ENCODE measurements around the gene TACO1.
A peak's percentile ranks its signal among the peaks of the same experiment; 100 is the strongest.

Gene TACO1

DNA sequence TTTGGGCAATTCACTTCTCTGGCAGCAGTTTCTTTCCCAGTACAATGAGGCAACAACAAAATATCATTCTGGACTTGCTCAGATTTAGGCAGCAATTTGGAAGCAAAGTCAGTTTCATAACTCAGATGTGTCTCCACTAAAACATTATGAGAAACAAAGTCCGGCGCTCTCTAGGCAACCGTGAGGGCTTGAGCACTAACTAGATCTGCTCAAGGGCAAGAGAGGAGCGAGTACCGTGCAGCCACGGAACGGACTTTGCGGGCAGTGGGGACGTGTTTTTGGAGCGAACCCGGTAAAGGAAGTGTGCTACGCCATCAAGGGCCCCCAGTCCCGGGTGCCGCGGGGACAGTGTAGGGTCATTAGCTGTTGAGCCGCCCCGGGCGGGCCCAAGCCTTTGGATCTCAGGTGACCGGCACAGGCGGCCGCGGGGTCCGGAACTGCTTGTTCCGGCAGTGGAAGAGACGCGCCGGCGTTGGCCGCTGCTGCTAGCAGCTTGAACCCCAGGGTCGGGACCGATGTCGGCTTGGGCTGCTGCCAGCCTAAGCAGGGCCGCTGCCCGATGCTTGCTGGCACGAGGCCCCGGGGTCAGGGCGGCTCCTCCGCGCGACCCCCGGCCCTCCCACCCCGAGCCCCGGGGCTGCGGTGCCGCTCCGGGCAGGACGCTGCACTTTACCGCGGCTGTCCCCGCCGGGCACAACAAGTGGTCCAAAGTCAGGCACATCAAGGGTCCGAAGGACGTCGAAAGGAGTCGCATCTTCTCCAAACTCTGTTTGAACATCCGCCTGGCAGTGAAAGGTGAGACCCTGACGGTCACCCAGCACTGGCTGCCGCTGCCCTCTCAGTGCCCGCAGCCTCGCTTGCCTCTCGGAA lies at the start of gene TACO1:
Gene TACO1 (plus strand): TSS at position 327 of the 870 bp plus-strand sequence. CDS start 189 bp downstream, at position 516.
- DNase-seq (ENCODE audit: low read depth), result peak; percentile 45
- peak within 1 kb of the TSS; percentile 88 for H3K4me3 ChIP-seq (ENCODE audit: low read depth, low read length)

DNA sequence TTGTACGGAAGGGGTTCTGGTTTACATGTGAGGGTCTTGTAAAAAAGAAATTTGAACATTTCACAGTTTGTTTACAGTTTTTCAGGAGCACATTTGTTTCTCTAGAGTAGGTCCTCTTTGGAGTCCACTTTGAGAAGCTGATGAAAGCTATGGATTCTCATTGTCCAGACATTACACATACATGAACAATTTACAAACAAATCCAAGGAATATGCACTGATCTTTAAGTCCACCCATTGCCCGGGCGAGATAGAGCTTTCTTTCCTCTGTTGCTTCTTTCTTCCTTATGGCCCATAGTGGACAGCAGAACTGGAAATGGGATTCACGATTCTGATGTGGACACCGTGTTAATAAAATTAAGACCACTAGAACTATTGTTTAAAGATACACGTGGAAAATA lies 48.5 kb upstream of the TACO1 start:
- peak overlapping the region; percentile 87 for H3K4me3 ChIP-seq (ENCODE audit: low read depth, low read length)
- no peak for DNase-seq (ENCODE audit: low read depth)

GRCh38 chr17:63555500-63556156 lies 45.1 kb upstream of the TACO1 start:
- no peak overlapping the region for H3K4me3 ChIP-seq (ENCODE audit: low read depth, low read length)
- DNase-seq (ENCODE audit: low read depth), result no peak

GRCh38 chr17:63557416-63557815 lies 43.3 kb upstream of the TACO1 start:
- H3K4me3 ChIP-seq (ENCODE audit: low read depth, low read length), result no peak overlapping the region

DNA sequence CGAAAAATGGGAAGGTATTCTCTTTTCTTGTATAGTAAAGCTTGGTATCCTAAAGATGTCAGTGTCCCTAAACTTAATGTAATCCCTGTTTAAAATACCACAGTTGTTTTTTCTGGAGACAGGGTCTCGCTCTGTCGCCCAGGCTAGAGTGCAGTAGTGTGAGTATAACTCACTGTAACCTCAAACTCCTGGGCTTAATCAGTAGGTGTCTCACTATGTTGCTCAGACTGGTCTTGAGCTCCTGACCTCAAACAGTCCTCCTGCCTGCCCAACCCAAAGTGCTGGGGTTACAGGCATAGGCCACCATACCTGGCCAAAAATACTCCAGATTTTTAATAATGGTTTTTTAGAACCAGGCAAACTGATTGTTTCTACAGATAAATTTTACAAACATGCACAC lies 42.3 kb upstream of the TACO1 start:
- H3K4me3 ChIP-seq (ENCODE audit: low read depth, low read length), result no peak overlapping the region
- DNase-seq (ENCODE audit: low read depth), result no peak

More at GRCh38 chr17:63557416-63557815, 43.3 kb upstream of the TACO1 start:
- DNase-seq (ENCODE audit: low read depth), result no peak

- H3K4me3 ChIP-seq (ENCODE audit: low read depth, low read length), result no peak overlapping the region
- DNase-seq (ENCODE audit: low read depth), result no peak
Measured at GRCh38 chr17:63561819-63562218, 38.9 kb upstream of the TACO1 start.

DNA sequence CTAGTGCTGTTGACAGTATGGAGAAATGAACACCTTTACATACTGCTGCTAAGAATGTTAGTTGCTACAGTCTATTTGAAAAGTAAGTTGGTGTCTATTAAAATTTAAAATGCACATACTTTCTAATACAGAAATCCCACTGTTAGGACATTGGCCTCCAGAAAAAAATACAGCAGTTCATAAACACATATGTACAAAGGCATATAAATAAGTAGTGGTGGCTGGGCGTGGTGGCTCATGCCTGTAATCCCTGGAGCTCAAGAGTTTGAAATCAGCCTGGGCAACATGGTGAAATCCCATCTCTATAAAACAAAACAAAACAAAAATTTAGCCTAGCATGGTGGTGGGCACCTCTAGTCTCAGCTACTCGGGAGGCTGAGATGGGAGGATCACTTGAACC lies 37.4 kb upstream of the TACO1 start:
- no peak for DNase-seq (ENCODE audit: low read depth)

GRCh38 chr17:63564562-63564961 lies 36.1 kb upstream of the TACO1 start:
- no peak for DNase-seq (ENCODE audit: low read depth)
- H3K4me3 ChIP-seq (ENCODE audit: low read depth, low read length), result no peak overlapping the region

More for the DNA sequence above, 37.4 kb upstream of the TACO1 start:
- H3K4me3 ChIP-seq (ENCODE audit: low read depth, low read length), result no peak overlapping the region

DNA sequence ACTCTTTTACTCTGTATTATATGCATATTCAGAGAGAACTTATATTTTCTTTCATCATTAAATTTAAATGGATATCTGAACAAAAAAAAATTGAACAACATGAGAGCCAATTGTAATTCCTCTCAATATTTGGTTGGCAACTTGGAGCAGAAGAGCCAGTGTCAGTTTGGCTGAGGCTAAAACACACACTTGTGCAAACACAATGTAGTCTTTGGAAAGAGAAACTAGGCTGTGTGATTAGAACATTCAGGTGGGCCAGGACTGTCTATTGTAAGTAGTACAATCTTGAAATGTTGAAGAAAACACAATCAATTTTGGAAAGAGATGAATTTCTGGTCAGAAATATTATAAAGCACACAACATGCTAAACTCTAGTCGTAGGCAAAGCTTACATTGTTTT lies 33.5 kb upstream of the TACO1 start:
- H3K4me3 ChIP-seq (ENCODE audit: low read depth, low read length), result no peak overlapping the region
- DNase-seq (ENCODE audit: low read depth), result no peak

GRCh38 chr17:63568563-63568962 lies 32.1 kb upstream of the TACO1 start:
- no peak overlapping the region for H3K4me3 ChIP-seq (ENCODE audit: low read depth, low read length)
- no peak for DNase-seq (ENCODE audit: low read depth)

DNA sequence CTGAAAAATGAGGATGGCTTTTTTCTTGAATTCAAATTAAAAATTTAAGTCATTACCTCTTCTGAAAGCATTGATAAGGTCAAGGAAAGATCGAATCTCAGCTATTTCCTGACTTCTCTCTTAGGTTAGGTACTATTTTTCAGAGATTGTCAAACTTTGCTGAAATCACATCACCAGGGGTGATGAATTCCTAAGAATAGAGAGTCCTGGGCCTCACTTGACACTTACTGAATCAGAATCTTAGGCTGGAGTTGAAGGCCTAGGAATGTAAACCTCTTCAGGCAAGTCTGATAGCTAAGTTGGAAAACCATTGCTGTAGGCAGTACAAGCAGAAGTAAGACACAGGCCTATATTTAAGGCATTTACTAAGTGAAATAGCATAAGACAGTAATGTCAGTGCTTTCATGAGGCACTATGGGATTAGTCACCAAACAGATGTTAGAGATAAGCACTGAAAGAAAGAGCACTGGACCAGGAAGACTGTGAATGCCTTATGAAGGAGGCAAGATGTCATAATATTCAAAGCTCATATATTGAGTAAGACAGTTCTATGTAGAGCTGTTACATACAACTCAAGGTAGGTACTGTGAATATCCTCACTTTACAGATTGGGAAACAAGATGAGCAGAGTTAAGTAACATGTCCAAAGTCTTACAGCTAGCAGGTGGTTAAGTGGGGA lies 28.9 kb upstream of the TACO1 start:
- DNase-seq (ENCODE audit: low read depth), result peak; percentile 11
- H3K4me3 ChIP-seq (ENCODE audit: low read depth, low read length), result no peak overlapping the region

DNA sequence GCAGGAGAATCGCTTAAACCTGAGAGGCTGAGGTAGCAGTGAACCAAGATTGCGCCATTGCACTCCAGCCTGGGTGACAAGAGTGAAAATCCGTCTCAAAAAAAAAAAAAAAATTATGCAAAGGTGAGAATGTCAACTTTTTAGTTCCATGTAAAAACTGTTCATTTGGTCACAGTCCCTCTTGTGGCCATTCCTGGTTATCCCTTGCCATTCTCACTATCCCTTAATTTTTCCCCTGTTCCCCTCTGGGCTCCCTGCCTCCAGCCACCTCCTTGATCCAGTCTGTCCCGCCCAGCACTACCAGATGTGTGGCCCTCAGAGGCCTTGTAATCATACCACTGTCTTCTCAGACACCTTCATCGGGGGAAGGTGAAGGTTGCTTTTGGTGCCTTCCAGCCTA lies 27.1 kb upstream of the TACO1 start:
- no peak for DNase-seq (ENCODE audit: low read depth)
- H3K4me3 ChIP-seq (ENCODE audit: low read depth, low read length), result no peak overlapping the region

DNA sequence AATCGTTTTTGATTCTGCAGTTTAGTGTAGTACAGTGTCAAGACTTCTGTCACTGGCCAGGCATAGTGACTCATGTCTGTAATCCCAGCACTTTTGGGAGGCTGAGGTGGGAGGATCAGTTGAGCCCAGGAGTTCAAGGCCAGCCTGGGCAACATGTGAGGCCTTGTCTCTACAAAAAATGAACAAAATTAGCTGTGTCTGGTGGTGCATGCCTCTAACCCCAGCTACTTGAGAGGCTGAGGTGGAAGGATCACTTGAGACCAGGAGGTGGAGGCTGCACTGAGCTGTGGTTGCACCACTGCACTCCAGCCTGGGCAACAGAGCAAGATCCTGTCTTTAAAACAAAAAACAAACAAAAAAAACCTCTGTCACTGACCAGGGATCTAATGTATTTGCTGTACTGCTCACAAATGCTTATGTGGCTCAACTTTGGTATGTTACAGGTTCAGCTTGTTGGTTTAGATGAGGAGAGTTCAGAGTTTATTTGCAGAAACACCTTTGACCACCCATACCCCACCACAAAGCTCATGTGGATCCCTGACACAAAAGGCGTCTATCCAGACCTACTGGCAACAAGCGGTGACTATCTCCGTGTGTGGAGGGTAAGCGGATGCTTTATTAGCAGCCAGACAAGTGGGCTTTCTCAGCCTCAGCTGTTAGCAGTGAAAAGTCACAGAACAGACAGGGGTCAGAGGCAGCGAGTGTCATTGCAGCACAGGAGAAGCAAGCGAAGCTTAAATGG lies 22.5 kb upstream of the TACO1 start:
- H3K4me3 ChIP-seq (ENCODE audit: low read depth, low read length), result no peak overlapping the region
- DNase-seq (ENCODE audit: low read depth), result no peak

DNA sequence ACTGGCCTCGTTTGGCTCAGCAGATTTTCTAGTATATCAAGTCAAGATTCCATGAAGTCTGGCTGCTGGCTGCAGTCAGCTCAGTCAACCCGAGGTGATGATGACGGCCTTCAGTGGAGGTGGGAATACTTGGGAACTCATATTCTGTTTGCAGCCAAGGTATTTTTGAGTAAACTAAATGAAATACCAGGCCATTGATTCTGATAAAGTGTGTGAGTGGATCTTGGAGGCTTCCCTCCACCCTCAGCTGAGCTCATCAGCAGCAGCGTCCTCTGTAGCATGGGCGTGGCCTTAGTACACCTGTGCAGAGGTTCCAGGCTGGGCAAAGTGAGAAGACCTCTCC lies 22.0 kb upstream of the TACO1 start:
- H3K4me3 ChIP-seq (ENCODE audit: low read depth, low read length), result no peak overlapping the region
- no peak for DNase-seq (ENCODE audit: low read depth)

DNA sequence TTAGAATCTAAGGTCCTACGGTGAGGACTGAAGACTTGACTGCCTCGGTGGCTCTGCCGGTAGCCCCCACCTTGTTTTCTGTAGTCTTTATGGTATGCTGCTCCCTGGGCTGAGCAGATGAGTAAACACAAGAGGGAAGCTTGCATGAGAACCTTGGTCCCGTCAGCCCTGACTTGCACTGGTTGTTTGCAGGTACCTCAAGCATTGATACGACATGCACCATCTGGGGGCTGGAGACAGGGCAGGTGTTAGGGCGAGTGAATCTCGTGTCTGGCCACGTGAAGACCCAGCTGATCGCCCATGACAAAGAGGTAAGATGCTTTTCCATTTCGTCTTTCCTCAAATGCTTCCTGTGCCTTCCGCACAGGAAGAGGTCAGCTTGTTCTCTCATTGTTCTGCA lies 21.1 kb upstream of the TACO1 start:
- H3K4me3 ChIP-seq (ENCODE audit: low read depth, low read length), result no peak overlapping the region
- DNase-seq (ENCODE audit: low read depth), result no peak

DNA sequence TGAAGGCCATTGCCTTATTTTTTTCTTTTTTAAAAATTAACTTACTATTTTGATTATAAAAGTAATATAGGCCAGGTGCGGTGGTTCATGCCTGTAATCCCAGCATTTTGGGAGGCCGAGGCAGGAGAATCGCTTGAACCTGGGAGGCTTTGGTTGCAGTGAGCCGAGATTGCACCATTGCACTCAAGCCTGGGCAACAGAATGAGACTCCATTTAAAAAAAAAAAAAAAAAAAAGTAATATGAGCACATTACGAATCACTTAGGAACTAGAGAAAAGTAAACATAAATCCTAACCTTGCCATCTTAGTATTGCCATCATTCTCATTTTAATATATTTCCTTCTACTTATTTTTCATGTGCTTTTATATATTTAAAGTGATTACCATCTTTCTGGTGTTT lies 12.9 kb upstream of the TACO1 start:
- DNase-seq (ENCODE audit: low read depth), result no peak
- H3K4me3 ChIP-seq (ENCODE audit: low read depth, low read length), result no peak overlapping the region

DNA sequence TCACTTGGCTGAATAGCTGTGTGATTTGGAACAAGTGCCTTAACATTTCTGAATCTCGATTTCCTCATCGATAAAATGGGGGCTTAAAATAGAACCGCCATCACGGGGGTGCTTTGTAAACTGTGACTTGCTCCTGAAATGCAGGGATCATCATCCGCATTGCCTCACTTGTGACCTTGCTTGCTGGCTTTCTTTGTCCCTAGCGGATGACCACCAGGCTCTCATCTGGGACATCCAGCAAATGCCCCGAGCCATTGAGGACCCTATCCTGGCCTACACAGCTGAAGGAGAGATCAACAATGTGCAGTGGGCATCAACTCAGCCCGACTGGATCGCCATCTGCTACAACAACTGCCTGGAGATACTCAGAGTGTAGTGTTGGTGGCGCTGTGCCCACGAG lies 11.9 kb upstream of the TACO1 start:
- no peak overlapping the region for H3K4me3 ChIP-seq (ENCODE audit: low read depth, low read length)
- no peak for DNase-seq (ENCODE audit: low read depth)

GRCh38 chr17:63589646-63590045 lies 11.0 kb upstream of the TACO1 start:
- no peak for DNase-seq (ENCODE audit: low read depth)
- H3K4me3 ChIP-seq (ENCODE audit: low read depth, low read length), result no peak overlapping the region

- no peak overlapping the region for H3K4me3 ChIP-seq (ENCODE audit: low read depth, low read length)
- no peak for DNase-seq (ENCODE audit: low read depth)
Measured at GRCh38 chr17:63592797-63593196, 7.9 kb upstream of the TACO1 start.

- H3K4me3 ChIP-seq (ENCODE audit: low read depth, low read length), result no peak overlapping the region
- no peak for DNase-seq (ENCODE audit: low read depth)
Measured at GRCh38 chr17:63595132-63595531, 5.6 kb upstream of the TACO1 start.

Data from skeletal muscle cell (primary cell).